Peyer's patch (tissue), 4 donors: ENCODE data around the gene EML3.

Experiments used
- POLR2A ChIP-seq, 2 donors: fragments of 450-650 bp; IDR thresholded peaks; one replicate each; pipeline ENCODE4 v1.5.1; 2017; ENCODE audit warnings: antibody characterized with exemption in 2 of 2, mild to moderate bottlenecking in 2 of 2, moderate library complexity in 2 of 2
- TF ChIP-seq, protein P1 (sequence below), 6 experiments: fragments of 450-650 bp in 4 of 6; fragments of 200-600 bp in 2 of 6; sonication (generic) in 1 of 6; IDR thresholded peaks; one replicate each; pipeline ENCODE4 v1.5.1; 2017 to 2019; ENCODE audit warnings: antibody characterized with exemption in 6 of 6, mild to moderate bottlenecking in 3 of 6, moderate library complexity in 1 of 6

DNA sequence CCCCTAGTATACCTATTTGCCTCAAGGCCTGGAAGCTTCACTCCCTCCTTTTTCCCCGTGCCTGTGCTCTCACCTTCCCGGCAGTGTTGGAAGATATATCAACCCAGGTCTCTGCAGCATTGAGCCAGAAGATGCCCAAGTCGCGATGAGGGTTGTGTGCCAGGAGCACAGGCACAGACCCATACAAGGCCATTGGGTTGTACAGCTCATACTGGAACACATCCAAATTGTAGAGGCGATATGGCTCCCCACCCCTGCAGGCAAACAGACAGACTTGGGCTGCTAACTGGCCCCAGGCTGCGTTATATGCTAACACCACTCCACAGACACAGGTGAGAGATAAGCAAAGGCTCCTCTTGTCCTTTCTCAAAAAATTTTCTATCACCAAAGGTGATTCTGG is 19.9 kb upstream of the EML3 start:
- TF ChIP-seq POLR2A (IDR thresholded peaks at IDR 0.05): no peak
- TF ChIP-seq, protein P1, sequence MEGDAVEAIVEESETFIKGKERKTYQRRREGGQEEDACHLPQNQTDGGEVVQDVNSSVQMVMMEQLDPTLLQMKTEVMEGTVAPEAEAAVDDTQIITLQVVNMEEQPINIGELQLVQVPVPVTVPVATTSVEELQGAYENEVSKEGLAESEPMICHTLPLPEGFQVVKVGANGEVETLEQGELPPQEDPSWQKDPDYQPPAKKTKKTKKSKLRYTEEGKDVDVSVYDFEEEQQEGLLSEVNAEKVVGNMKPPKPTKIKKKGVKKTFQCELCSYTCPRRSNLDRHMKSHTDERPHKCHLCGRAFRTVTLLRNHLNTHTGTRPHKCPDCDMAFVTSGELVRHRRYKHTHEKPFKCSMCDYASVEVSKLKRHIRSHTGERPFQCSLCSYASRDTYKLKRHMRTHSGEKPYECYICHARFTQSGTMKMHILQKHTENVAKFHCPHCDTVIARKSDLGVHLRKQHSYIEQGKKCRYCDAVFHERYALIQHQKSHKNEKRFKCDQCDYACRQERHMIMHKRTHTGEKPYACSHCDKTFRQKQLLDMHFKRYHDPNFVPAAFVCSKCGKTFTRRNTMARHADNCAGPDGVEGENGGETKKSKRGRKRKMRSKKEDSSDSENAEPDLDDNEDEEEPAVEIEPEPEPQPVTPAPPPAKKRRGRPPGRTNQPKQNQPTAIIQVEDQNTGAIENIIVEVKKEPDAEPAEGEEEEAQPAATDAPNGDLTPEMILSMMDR (IDR thresholded peaks at IDR 0.05): no peak
